Panc1 (cell line): ENCODE results near the gene PIK3R5. TPM values are rescaled to one million over a fixed set of nuclear protein-coding genes. Genes with fewer than 3 reads are reported as not detected.

ENCODE experiments used
- ATAC-seq: fragments of 200-7000 bp; cut with Tn5 transposase; 2 replicates; pipeline ENCODE4 v1.9.1; 2020; ENCODE audit warnings: mild to moderate bottlenecking, moderate library complexity
- BruUV-seq: library from RNA; stranded (reverse); fragments of 400-500 nt; replicated peaks from 2 replicates; lab custom pipeline; 2021; lab: Mats Ljungman, UMichigan
- CTCF ChIA-PET: fragments of 300-600 bp; sonication (Branson Sonifier 250); formaldehyde crosslinking; loops from one replicate; lab custom pipeline; 2022; ENCODE audit warnings: antibody characterized with exemption; lab: Charles Lee
- POLR2A ChIA-PET: fragments of 300-600 bp; sonication (Branson Sonifier 250); formaldehyde crosslinking; loops from one replicate; lab custom pipeline; 2022; ENCODE audit warnings: antibody characterized with exemption; lab: Charles Lee
- DNase-seq: peaks from one replicate; pipeline ENCODE4 v3.0.0-alpha.2; 2010; ENCODE audit warnings: low read depth, low spot score
- H3K27ac ChIP-seq: 2 replicates; pipeline ENCODE4 v1.5.1; 2011; ENCODE audit warnings: mild to moderate bottlenecking, low read length, inconsistent platforms
- H3K27me3 ChIP-seq: fragments of 200-500 bp; sonication (Bioruptor generic); 2 replicates; pipeline ENCODE4 v1.6.0; 2014; ENCODE audit warnings: low read length, inconsistent platforms; ENCODE audit not compliant: control insufficient read depth, insufficient read depth
- H3K36me3 ChIP-seq: fragments of 200-500 bp; sonication (Bioruptor generic); 2 replicates; pipeline ENCODE4 v1.5.1; 2014; ENCODE audit warnings: inconsistent platforms, mild to moderate bottlenecking, low read length, moderate library complexity; ENCODE audit not compliant: control insufficient read depth, insufficient read depth
- H3K4me1 ChIP-seq: 2 replicates; pipeline ENCODE4 v1.5.1; 2011; ENCODE audit warnings: inconsistent platforms, mild to moderate bottlenecking, low read length, moderate library complexity; ENCODE audit not compliant: control insufficient read depth, insufficient read depth
- H3K4me3 ChIP-seq, 2 experiments: 2 replicates each; pipeline ENCODE4 v1.5.1; 2011 to 2012; ENCODE audit warnings: low read depth in 2 of 2, low read length in 2 of 2, mild to moderate bottlenecking in 2 of 2, inconsistent platforms in 1 of 2, moderate library complexity in 1 of 2
- H3K9me3 ChIP-seq: fragments of 200-500 bp; sonication (Bioruptor generic); 2 replicates; pipeline ENCODE4 v1.5.1; 2014; ENCODE audit warnings: low read depth, mild to moderate bottlenecking, inconsistent platforms, low read length, moderate library complexity; ENCODE audit not compliant: control insufficient read depth, insufficient read depth
- CTCF ChIP-seq: fragments of 450-650 bp; IDR thresholded peaks from 2 replicates; pipeline ENCODE4 v1.5.1; 2017; ENCODE audit warnings: mild to moderate bottlenecking
- POLR2AphosphoS5 ChIP-seq: IDR thresholded peaks from 2 replicates; pipeline ENCODE4 v1.6.1; 2012; ENCODE audit warnings: mild to moderate bottlenecking, low read depth, low read length, moderate library complexity
- REST ChIP-seq, 2 experiments: IDR thresholded peaks; 2 replicates each; pipeline ENCODE4 v1.6.1; 2011 to 2012; ENCODE audit warnings: low read depth in 2 of 2, control low read depth in 1 of 2, low read length in 1 of 2, mild to moderate bottlenecking in 1 of 2, moderate library complexity in 1 of 2; ENCODE audit not compliant: insufficient read depth in 1 of 2
- SIN3A ChIP-seq: IDR thresholded peaks from 2 replicates; pipeline ENCODE4 v1.6.1; 2012; ENCODE audit warnings: low read depth, mild to moderate bottlenecking, low read length, moderate library complexity, borderline replicate concordance; ENCODE audit not compliant: insufficient read depth
- TCF7L2 ChIP-seq: IDR thresholded peaks from 2 replicates; pipeline ENCODE4 v1.6.1; 2011; ENCODE audit warnings: mild to moderate bottlenecking, low read depth, low read length, inconsistent platforms
- in situ Hi-C: cut with HindIII; loops from 2 replicates; pipeline ENCODE4 v1.10.0; 2016; ENCODE audit warnings: low sequenced_read_pairs, low pct_unique_long_range_greater_than_20kb
- intact Hi-C: fragments of 100-400 bp; cut with micrococcal nuclease; formaldehyde crosslinking; loops from one replicate; pipeline ENCODE4 v1.10.0; 2022; ENCODE audit not compliant: unreplicated experiment
- total RNA-seq: library from RNA; stranded (reverse); gene quantifications from one replicate; pipeline ENCODE4 v1.2.1, GENCODE V29; 2021; ENCODE audit not compliant: unreplicated experiment

Gene PIK3R5
- total RNA-seq, 1 experiment from 2014 or later: 0.15 TPM

GRCh38 chr17:8898126-8898525, 67.4 kb downstream of the PIK3R5 start:
- intact Hi-C loops (no loop called here), in situ Hi-C loops (no loop called here)
- ChIA-PET CTCF (no interaction called here), POLR2A (no interaction called here)
- DNase-seq (no peak), ATAC-seq (no peak)
- Histone ChIP-seq H3K4me3 (no peak overlapping the region), H3K27me3 (peaks cover 2% of the 10 kb centered on the region), H3K36me3 (no peaks in the 10 kb centered on the region), H3K9me3 (no peaks in the 10 kb centered on the region), H3K27ac (no peak overlapping the region), H3K4me1 (no peaks in the 10 kb centered on the region)
- TF ChIP-seq SIN3A (no peak), CTCF (no peak), POLR2AphosphoS5 (no peak), REST (IDR thresholded peaks at IDR 0.05; ENCODE audit: insufficient read depth in 1 of 2, low read depth in 2 of 2, low read length in 1 of 2) (no peak), TCF7L2 (no peak)
- no TSS peak for BruUV-seq

- Histone ChIP-seq H3K9me3 (no peaks in the 10 kb centered on the region), H3K27ac (no peak overlapping the region), H3K27me3 (peaks cover 2% of the 10 kb centered on the region), H3K4me1 (no peaks in the 10 kb centered on the region), H3K4me3 (no peak overlapping the region), H3K36me3 (no peaks in the 10 kb centered on the region)
- ATAC-seq (no peak), DNase-seq (no peak)
- no peak for TF ChIP-seq POLR2AphosphoS5
- TF ChIP-seq REST (IDR thresholded peaks at IDR 0.05; ENCODE audit: insufficient read depth in 1 of 2, low read depth in 2 of 2, low read length in 1 of 2): no peak
- no peak for TF ChIP-seq SIN3A
- no peak for TF ChIP-seq TCF7L2
- no peak for TF ChIP-seq CTCF
- CTCF ChIA-PET: no interaction called here
- intact Hi-C loops (no loop called here), in situ Hi-C loops (no loop called here)
- POLR2A ChIA-PET: no interaction called here
- no TSS peak for BruUV-seq
Observed at GRCh38 chr17:8896641-8897635, 68.6 kb downstream of the PIK3R5 start.
